GM12865 (cell line): Measurements from ENCODE around the gene HSF5.

Source experiments
- DNase-seq: peaks from one replicate; pipeline ENCODE4 v3.0.0; 2010; ENCODE audit warnings: low read depth
- H3K4me3 ChIP-seq: 2 replicates; pipeline ENCODE4 v1.5.1; 2011; ENCODE audit warnings: mild to moderate bottlenecking, low read depth, low read length, control low read depth
- CTCF ChIP-seq: IDR thresholded peaks from 2 replicates; pipeline ENCODE4 v1.5.1; 2011; ENCODE audit warnings: low read length, control low read depth, low read depth, inconsistent platforms; ENCODE audit not compliant: insufficient read depth; ENCODE audit errors: missing control alignments

Gene HSF5

DNA sequence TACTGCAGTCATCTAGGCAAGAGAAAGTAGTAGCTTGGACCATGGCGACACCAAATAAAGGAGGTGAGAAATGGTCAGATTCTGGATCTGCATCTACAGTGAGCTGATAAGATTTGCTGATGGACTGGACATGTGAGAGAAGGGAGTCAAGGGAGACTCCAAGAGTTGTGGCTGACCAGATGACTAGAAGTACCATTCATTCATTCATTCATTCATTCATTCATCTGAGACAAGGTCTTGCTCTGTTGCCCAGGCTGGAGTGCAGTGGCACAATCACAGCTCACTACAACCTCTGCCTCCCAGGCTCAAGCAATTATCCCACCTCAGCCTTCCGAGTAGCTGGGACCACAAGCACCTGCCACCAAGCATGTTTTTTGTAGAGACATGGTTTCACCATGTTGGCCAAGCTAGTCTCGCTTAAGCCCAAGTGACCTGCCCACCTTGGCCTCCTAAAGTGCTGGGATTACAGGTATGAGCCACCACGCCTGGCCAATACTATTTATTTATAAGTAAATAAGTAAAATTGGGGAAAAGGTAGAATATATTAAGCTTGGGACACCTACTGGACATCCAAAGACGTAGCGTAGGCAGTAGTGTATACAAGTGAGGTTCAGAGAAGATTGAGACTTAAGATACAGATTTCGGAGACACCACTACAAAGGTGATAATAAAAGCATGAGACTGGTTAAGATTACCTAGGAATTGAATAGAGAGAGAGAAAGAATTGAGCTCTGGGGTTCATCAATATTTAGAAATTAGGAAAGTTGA, 55.2 kb downstream of the HSF5 start:
- no peak for DNase-seq
- TF ChIP-seq CTCF = no peak
- no peak overlapping the region for H3K4me3 ChIP-seq

- H3K4me3 ChIP-seq = no peak overlapping the region
- DNase-seq = no peak
- no peak for TF ChIP-seq CTCF
Measured at GRCh38 chr17:58427807-58428206, 60.4 kb downstream of the HSF5 start.

DNA sequence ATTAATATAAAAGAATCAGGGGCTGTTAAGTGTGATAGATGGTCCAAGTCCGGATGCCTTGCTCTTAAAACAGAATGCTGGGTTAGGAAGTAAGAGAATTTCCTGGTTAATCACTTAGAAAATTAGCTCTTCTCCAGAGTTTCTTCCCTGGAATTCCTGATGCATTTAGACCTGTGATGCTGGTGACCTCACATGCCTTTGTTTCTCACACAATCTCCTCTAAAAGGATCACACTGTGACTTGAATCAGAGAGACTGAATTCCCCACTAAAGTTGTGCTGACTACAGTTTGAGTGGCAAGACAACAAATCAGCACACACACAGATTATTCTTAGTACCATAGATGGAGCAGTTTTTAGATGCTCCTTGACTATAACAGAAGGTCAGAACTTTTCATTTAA, 66.5 kb downstream of the HSF5 start:
- no peak overlapping the region for H3K4me3 ChIP-seq
- no peak for TF ChIP-seq CTCF
- no peak for DNase-seq

- TF ChIP-seq CTCF = no peak
- no peak overlapping the region for H3K4me3 ChIP-seq
- no peak for DNase-seq
Measured at GRCh38 chr17:58420827-58421226, 67.4 kb downstream of the HSF5 start.

- peak within 1 kb of the TSS; percentile 24 for H3K4me3 ChIP-seq
- peak; percentile 82 for TF ChIP-seq CTCF
- peak; percentile 94 for DNase-seq
Measured at GRCh38 chr17:58417300-58418092, 70.7 kb downstream of the HSF5 start, which contains the start of gene RNF43. Gene RNF43, minus strand, starts transcription at chr17:58417534. Its CDS starts 1,957 bp downstream, at chr17:58415577.

GRCh38 chr17:58416937-58417299, 71.3 kb downstream of the HSF5 start:
- H3K4me3 ChIP-seq = peak overlapping the region; percentile 24
- TF ChIP-seq CTCF = no peak
- DNase-seq = no peak
